Activated CD8-positive, alpha-beta memory T cell treated with anti-CD3 and anti-CD28 coated beads for 4 hours (primary cell): ENCODE data around the gene GSTO2.

Experiments used
- DNase-seq, 2 donors: peaks; one replicate each; pipeline ENCODE4 v3.0.0-alpha.2; 2020; ENCODE audit warnings: low read depth in 2 of 2

Gene GSTO2

DNA sequence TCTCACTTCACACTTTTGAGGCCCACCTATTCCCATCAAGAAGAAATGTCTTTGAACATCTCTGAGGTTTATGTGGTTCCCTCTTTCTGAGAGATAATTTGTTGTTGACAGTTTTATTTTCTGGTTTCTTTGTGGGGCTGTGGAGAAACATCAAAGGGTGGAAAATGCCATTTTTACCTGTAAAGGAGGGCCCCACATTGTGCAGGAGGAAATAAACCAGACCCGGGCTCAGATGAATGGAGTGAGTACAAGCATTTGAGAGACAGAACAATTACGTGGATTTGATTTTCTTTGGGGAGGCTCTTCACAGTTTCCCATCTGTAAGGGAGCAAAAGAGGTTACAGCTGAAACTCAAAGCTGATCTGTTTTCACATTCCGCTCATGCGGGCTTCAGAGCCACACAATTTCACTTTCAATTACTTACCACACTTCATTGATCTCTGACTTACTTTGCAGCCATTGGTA lies 39.5 kb downstream of the GSTO2 start:
- DNase-seq, result no peak

DNA sequence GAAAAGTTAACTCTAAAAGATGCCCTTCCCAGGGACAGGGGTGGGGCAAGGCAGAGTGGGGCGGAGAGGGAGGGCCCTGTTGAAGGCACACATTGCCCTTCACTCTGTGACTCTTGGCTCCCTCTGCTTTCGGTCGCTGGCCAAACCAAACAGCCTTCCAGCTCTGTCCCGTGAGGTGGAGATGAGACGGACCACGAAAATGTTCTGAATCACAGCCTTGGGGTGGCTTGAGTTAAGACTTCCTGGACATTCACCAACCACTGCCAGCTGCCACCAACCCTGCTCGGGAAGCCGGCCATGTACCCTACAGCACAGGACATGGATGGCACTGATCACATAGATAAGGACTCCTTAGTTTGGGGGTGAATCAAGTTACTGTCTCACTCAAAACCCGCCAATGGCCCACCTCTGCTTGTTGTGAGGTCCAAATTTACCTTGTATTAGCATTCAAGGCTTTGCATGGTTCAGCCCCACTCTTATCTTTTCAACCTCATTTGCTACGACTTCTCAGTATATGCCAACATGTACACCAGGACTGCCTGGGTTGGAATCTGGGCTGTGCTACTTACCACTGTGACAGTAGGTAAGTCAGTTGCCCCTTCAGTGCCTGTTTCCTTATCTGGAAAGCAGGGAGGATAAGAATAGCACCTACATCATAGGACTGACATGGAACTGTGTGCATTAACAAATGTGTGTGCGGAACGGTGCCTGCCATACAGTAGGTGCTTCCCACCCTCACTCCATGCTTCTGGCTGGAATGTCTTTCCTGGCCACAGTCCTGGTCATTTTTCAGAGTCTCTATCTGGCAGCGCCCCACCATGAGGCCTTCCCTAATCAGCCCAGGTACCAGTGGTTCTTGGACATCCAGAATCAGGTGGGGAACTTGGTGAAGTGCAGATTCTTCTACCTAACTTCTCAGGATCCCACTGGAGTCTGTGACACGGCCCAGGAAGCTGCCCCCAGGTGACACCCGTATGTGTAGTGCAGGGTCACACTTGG lies 41.3 kb downstream of the GSTO2 start:
- no peak for DNase-seq

DNA sequence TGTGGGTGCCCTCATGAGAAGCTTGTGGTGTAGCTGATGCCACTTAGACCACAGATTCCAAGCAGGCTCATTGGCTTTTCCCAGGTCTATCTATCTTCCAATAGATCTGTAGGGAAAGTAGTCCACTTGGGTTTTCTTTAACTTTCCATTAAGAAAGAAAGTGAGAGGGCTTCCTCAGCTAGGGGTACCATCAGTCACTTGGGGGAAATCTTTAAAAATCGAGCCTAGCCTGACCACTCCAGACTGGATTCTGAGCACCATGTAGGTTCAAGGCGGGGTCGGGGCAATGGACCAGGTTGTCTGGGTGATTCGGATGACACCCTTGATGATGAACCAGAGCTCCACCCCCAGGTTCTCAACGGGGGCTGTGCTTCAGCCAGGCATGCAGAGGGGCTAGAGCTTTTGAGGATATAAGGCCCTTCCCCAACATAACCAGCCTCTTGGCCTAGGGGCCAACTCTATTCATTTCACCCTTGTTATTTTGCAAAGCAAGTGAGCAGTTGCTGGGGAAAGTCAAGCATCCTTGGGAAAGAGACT lies 42.3 kb downstream of the GSTO2 start:
- DNase-seq, result no peak

- DNase-seq, result no peak
Observed at GRCh38 chr10:104314591-104315485, 45.9 kb downstream of the GSTO2 start.

DNA sequence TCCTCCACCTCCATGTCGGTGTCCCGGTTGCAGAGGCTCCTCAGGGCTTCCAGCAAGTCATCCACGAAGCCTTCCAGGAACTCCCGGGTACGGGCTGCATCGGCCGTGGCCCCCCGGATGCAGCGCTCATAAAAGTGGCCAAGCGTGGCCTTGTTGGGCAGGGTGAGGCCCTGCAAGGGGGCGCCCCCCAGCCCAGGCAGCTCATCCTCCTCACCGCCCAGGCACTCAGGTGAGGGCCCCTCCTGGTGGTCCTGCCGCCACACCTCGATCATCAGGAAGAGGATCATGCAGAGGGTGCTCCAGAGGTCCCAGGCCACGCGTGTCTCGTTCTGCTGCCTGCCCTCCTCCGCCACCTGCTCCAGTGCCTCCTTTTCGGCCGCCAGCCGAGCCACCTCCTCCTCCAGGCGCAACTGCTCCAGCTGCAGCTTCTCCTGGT lies 46.5 kb downstream of the GSTO2 start:
- no peak for DNase-seq

- DNase-seq, result no peak
Observed at GRCh38 chr10:104316321-104317099, 47.5 kb downstream of the GSTO2 start.

DNA sequence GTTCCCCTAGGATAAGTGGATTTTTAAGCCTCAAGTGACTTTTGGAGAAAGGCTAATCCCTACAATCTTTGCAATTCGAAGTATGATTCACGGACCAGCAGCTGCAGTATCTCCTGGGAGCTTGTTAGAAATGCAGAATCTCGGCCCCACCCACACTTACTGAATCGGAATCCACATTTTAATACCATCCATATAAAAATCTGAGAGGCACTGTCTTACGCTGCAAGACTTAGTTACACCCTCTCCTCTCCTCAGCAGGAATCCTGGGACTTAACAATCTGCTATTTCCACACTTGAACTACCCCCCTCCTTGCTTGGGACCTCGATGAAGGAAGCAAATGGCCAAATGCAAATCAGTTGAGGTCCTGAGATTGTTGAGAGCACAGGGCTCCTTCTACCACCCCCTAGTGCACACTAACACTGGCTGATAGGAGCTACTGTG lies 48.3 kb downstream of the GSTO2 start:
- no peak for DNase-seq

DNA sequence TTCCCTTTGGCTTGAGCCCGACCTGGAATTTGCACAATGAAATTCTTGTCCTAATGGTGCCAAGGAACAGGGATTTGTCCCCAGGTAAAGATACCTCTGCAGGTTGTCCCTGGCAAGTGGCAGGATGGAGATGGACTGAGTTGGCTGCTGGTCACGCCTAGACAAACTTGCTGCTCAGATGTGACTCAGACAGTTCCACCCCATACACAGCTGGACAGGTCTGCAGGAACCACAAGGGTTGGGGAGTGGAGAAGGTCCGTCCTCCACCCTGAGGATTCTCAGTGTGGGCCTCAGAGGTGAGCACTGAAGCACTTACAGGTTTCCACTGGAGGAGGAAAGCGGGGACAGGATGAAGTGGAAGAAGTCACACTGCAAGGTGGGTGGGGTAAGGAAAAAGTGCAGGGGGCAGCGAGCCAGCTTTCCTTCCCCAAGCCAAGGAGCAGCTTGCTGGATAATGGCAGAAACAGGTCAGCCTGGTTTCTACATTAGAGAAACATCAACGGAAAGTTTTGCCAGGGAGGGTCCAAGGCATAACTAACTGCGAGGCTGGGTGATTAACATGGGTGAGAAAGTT lies 48.8 kb downstream of the GSTO2 start:
- DNase-seq, result no peak

DNA sequence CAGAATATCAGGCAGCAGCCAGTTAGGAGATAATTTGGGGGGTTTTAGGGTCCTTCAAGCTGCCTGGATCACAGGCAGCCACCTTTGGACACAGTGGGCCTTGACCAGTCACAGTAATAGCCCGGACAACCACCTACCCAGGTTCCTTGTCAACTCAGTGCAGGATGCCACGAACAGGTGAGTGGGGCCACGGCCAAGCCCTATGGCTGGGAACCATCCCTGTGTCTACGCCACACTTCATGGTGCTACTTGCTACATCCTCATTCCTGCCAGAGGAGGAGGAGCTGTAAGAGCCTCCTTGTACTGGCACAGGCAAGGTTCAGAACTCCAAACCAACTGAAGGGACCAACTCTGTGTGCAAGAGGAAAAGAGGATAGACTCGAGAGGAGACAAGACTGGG lies 49.3 kb downstream of the GSTO2 start:
- no peak for DNase-seq

GRCh38 chr10:104318810-104319741 lies 50.1 kb downstream of the GSTO2 start:
- DNase-seq, result no peak

- DNase-seq, result no peak
Observed at GRCh38 chr10:104321226-104321625, 52.2 kb downstream of the GSTO2 start.

GRCh38 chr10:104321725-104322415 lies 52.9 kb downstream of the GSTO2 start:
- DNase-seq, result no peak

- no peak for DNase-seq
Observed at GRCh38 chr10:104322416-104322782, 53.4 kb downstream of the GSTO2 start.

DNA sequence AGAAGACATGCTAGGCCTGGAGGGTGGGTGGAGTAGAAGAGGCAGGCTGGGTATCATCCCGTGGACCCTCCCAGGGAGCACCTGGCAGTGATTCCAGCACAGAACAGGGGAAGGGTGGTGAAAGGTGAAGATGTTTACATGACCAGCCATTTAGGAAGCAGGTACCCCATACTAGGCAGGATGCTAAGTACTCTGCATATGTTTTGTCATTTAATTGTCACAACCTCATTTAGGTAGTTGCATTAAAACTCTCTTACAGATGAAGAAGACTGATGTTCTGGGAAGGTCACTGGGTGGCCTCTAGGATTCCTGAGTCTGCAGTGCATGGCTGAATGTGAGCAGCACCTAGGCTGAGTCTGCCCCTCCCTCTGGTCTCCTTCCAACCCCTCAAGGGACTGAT lies 54.1 kb downstream of the GSTO2 start:
- no peak for DNase-seq

- DNase-seq, result no peak
Observed at GRCh38 chr10:104323760-104324201, 54.8 kb downstream of the GSTO2 start.

- no peak for DNase-seq
Observed at GRCh38 chr10:104324221-104324686, 55.3 kb downstream of the GSTO2 start.

- DNase-seq, result no peak
Observed at GRCh38 chr10:104324931-104325330, 55.9 kb downstream of the GSTO2 start.

DNA sequence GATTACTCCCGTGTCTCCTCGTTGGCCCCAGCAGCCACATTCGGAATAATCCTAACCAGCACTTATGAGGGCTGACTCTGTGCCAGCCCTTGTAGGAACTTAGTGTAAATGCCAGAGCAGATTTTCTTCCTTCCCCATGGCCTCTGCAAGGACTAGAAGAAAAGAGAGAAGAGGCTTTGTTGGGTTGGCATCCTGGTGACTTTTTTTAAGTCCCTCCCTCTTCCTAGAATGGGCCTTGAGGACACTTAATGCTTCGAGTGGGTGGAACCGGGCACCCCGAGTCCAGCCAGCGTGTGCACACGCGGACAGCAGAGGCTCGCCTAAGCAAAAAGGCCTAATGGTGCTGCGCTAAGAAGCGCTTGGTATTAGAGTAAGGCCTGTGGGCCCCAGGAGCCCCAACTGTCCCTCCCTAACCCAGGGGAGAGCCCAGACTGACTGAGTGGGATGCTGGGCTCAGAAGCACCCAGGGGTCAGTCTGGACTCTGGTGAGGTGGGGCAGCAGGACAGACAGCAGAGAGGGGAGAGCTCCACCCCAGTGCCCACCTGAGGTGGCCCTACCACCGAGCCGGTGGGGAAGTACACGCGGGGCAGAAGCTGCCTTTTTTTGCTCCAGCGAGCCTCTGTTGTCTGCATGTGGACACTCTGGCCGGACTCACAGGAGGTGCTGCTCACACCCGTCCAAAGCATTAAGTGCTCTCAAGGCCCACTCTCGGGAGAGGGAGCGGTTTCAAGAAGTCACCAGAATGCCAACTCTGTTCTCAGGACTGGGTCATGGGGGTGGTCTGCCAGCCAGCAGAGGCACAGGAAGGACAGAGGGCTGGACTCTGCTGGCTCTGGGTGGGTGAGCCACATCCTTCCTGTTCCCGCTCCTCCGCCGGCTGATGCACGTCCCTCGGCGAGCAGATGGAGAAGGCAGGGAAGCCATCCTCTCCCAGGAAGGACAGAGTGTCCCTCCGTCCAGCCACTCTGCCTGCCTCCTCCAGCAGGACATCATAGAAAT lies 56.8 kb downstream of the GSTO2 start:
- no peak for DNase-seq
